Fibroblast of the aortic adventitia (primary cell): ENCODE measurements around the gene DNMT1. TPM values are rescaled to one million over a fixed set of nuclear protein-coding genes. Genes with fewer than 3 reads are reported as not detected.

Experiments
- DNase-seq: peaks from one replicate; pipeline ENCODE4 v3.0.0-alpha.2; 2010; ENCODE audit warnings: low read depth
- H3K4me3 ChIP-seq: 2 replicates; pipeline ENCODE4 v1.5.1; 2011; ENCODE audit warnings: low read depth, mild to moderate bottlenecking, control low read depth, low read length, moderate library complexity
- total RNA-seq: library from RNA; depleted of rRNA; stranded (reverse); fragments of >200 nt; gene quantifications from 2 replicates; pipeline ENCODE4 v1.2.3, GENCODE V29; 2012; ENCODE audit warnings: low replicate concordance
- TF ChIP-seq, protein P1 (sequence below): IDR thresholded peaks from 2 replicates; pipeline ENCODE4 v1.5.1; 2011; ENCODE audit warnings: mild to moderate bottlenecking, low read length, control low read depth, inconsistent platforms; ENCODE audit not compliant: insufficient read depth

The DNMT1 gene
- total RNA-seq, 1 donor: 116 TPM

DNA sequence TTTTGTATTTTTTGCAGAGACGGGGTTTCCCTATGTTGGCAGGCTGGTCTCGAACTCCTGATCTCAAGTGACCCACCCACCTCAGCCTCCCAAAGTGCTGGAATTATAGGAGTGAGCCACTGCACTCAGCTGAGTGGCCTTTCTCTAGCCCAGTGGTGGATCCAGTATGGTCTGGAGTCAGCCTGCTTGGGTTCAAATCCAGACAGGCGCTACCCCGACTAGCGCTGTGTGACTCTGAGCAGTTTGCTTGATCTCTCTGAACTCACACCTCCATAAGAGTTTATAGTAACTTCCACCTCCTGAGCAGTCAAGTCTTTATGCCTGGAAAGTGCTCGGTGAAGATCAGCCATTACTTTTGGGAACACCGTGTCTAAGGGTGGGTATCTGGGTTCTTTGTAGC, 25.9 kb upstream of the DNMT1 start:
- DNase-seq: no peak
- TF ChIP-seq, protein P1, sequence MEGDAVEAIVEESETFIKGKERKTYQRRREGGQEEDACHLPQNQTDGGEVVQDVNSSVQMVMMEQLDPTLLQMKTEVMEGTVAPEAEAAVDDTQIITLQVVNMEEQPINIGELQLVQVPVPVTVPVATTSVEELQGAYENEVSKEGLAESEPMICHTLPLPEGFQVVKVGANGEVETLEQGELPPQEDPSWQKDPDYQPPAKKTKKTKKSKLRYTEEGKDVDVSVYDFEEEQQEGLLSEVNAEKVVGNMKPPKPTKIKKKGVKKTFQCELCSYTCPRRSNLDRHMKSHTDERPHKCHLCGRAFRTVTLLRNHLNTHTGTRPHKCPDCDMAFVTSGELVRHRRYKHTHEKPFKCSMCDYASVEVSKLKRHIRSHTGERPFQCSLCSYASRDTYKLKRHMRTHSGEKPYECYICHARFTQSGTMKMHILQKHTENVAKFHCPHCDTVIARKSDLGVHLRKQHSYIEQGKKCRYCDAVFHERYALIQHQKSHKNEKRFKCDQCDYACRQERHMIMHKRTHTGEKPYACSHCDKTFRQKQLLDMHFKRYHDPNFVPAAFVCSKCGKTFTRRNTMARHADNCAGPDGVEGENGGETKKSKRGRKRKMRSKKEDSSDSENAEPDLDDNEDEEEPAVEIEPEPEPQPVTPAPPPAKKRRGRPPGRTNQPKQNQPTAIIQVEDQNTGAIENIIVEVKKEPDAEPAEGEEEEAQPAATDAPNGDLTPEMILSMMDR: no peak

DNA sequence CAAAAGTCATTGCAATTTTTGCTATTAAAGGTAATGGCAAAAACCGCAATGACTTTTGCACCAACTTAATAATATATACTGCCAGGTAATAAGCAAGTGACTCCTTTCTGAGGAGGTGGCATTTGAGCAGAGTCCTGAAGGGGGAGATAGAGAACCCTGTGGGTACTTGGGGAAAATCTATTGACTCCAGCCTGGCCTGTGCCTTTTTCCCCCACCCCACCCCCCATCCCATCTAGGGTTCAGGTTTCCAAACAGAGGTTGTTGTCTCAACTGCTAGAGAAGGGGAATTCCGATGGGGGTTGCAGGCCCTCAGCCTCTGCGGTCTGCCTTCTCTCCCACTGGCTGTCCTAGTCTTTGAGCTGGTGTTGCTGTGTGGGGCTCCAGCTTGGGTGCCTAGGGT, 24.9 kb upstream of the DNMT1 start:
- TF ChIP-seq, protein P1: peak; percentile 56
- no peak overlapping the region for H3K4me3 ChIP-seq
- peak; percentile 46 for DNase-seq

More for the DNA sequence above, 25.9 kb upstream of the DNMT1 start:
- no peak overlapping the region for H3K4me3 ChIP-seq

DNA sequence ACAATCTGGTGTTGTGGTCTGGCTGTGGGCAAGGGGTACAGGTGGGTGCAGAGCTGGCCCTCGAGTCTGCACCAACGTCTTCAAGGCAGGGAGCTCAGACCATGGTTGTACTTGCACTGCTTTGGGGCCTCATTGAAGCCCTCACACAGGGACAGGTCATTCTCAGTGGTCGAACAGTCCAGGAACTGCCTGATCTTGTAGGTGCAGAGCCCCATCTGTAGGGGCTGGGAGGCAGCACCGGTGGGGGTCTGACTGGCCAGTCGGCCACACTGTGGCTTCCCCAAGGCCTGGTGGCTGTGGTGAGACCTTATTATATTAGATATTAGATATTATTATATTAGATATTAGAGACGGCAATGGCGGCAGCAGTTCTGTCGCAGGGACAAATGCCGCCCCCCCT, 22.3 kb upstream of the DNMT1 start:
- TF ChIP-seq, protein P1: no peak
- no peak for DNase-seq
- H3K4me3 ChIP-seq: no peak overlapping the region

DNA sequence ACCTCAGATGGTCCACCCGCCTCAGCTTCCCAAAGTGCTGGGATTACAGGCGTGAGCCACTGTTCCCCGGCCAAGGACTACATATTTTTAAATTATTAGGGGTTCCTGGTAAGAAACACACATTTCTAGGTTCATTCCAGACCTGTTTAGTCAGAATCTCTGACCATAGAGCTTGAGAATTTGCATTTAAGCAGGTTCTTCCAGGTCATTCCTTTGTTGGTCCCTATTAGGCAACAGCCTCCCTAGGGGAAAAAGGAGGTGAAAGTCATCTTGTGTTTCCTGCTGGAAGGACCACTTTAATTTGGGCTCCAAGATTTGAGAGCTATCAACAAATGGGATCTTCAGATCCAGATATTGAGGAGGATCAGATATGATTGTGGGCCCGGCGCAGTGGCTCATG, 20.0 kb upstream of the DNMT1 start:
- H3K4me3 ChIP-seq: no peak overlapping the region
- peak; percentile 61 for DNase-seq
- TF ChIP-seq, protein P1: no peak

DNA sequence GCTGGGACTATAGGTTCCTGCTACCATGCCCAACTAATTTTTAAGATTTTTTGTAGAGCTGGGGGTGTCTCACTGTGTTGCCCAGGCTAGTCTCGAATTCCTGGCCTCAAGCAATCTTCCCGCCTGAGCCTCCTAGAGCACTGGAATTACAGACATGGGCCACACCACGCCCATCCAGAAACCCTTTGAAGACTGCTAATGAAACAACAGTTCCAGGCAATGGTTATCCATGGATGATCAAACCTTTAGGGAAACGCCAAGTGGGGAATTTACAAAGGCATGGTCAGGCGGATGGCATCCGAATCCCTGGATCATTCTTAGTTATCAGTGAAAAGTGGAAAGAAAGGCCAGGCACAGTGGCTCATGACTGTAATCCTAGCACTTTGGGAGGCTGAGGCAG, 16.9 kb upstream of the DNMT1 start:
- TF ChIP-seq, protein P1: no peak
- DNase-seq: no peak
- H3K4me3 ChIP-seq: no peak overlapping the region

DNA sequence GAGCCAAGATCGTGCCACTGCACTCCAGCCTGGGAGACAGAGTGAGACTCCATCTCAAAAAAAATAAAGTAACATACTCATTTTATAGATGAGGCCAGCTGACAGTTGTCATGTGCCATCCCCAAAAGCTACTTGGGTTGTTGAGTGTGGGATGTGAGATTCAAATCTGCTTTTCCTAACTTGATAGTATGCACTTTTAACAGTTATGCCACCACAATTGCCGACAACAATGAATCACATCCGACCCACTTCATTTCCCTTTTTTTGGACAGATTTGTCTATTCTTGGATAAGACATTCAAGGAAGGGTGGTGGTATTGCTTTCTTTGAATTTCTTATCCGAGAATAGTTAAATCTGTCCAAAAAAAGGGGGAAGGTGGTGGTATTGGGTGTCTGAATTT, 16.3 kb upstream of the DNMT1 start:
- TF ChIP-seq, protein P1: no peak
- DNase-seq: no peak
- H3K4me3 ChIP-seq: no peak overlapping the region

DNA sequence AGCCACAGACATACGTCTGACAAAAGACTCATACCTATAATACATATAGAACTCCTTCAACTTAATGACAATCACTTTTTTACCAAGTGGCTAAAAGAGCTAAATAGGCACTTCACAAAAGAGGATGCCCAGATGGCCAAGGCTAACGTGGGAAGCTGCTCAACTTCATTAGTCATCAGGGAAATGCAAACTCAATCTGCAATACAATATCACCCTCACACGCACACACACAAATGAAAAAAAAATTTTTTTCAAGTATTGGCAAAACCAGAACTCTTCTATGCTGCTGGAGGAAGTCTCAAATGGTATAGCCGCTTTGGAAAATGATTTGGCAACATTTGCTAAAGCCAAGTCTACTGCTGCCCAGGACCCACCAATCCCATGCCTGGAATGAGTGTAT, 14.6 kb upstream of the DNMT1 start:
- TF ChIP-seq, protein P1: no peak
- DNase-seq: peak; percentile 71
- H3K4me3 ChIP-seq: no peak overlapping the region
